H54 (cell line): ENCODE measurements around the gene ZCWPW1.

Experiments
- DNase-seq: peaks from one replicate; pipeline ENCODE4 v3.0.0; 2011; ENCODE audit warnings: low spot score, mixed read lengths; ENCODE audit not compliant: insufficient read length
- FAIRE-seq: peaks from 3 replicates; lab custom pipeline; 2011; peaks lifted over from hg19 to GRCh38; lab: Jason Lieb, UNC
- POLR2A ChIP-seq: IDR thresholded peaks from 2 replicates; pipeline ENCODE4 v1.6.1; 2011; ENCODE audit warnings: low read depth, mild to moderate bottlenecking, low read length

The ZCWPW1 gene

GRCh38 chr7:100415448-100415847, 13.1 kb downstream of the ZCWPW1 start:
- TF ChIP-seq POLR2A: no peak
- FAIRE-seq (no peak), DNase-seq (no peak)

- TF ChIP-seq POLR2A: no peak
- no peak for FAIRE-seq
- no peak for DNase-seq
Measured at GRCh38 chr7:100413889-100414288, 14.6 kb downstream of the ZCWPW1 start.

- TF ChIP-seq POLR2A: no peak
- FAIRE-seq (no peak), DNase-seq (no peak)
Measured at GRCh38 chr7:100413346-100413745, 15.2 kb downstream of the ZCWPW1 start.

- DNase-seq (no peak), FAIRE-seq (no peak)
Measured at GRCh38 chr7:100411101-100411500, 17.4 kb downstream of the ZCWPW1 start.

GRCh38 chr7:100407285-100408180, 21.0 kb downstream of the ZCWPW1 start:
- no peak for FAIRE-seq
- no peak for DNase-seq
- TF ChIP-seq POLR2A: no peak

More at GRCh38 chr7:100411101-100411500, 17.4 kb downstream of the ZCWPW1 start:
- TF ChIP-seq POLR2A: no peak

- FAIRE-seq: no peak
- no peak for TF ChIP-seq POLR2A
- no peak for DNase-seq
Measured at GRCh38 chr7:100406767-100407166, 21.7 kb downstream of the ZCWPW1 start.

GRCh38 chr7:100402241-100402640, 26.3 kb downstream of the ZCWPW1 start:
- no peak for TF ChIP-seq POLR2A
- no peak for FAIRE-seq
- DNase-seq: no peak

- TF ChIP-seq POLR2A: no peak
- FAIRE-seq: no peak
- no peak for DNase-seq
Measured at GRCh38 chr7:100401811-100402210, 26.7 kb downstream of the ZCWPW1 start.

GRCh38 chr7:100400656-100401055, 27.8 kb downstream of the ZCWPW1 start:
- DNase-seq (no peak), FAIRE-seq (no peak)
- TF ChIP-seq POLR2A: no peak

- no peak for TF ChIP-seq POLR2A
- no peak for DNase-seq
- FAIRE-seq: no peak
Measured at GRCh38 chr7:100400041-100400440, 28.5 kb downstream of the ZCWPW1 start.

GRCh38 chr7:100398239-100398638, 30.3 kb downstream of the ZCWPW1 start:
- no peak for TF ChIP-seq POLR2A

GRCh38 chr7:100397315-100398081, 31.0 kb downstream of the ZCWPW1 start:
- DNase-seq: no peak
- no peak for FAIRE-seq
- TF ChIP-seq POLR2A: no peak

More at GRCh38 chr7:100398239-100398638, 30.3 kb downstream of the ZCWPW1 start:
- FAIRE-seq (no peak), DNase-seq (no peak)

GRCh38 chr7:100396421-100396982, 32.0 kb downstream of the ZCWPW1 start:
- no peak for TF ChIP-seq POLR2A
- DNase-seq: no peak
- FAIRE-seq: no peak

- DNase-seq (no peak), FAIRE-seq (no peak)
Measured at GRCh38 chr7:100394077-100394476, 34.4 kb downstream of the ZCWPW1 start.

More at GRCh38 chr7:100394077-100394476, 34.4 kb downstream of the ZCWPW1 start:
- no peak for TF ChIP-seq POLR2A
